RPMI8226 (cell line): ENCODE measurements around the gene MORF4L1.
"Not testable (repeated sequence)": the region's sequence is repeated elsewhere in the genome, so short reads cannot be mapped to it uniquely, and the experiment has no call there.

Experiments used
- DNase-seq: peaks from one replicate; pipeline ENCODE4 v3.0.0-alpha.2; 2015

The MORF4L1 gene

GRCh38 chr15:78902281-78903032, 29.8 kb downstream of the MORF4L1 start:
- not testable (repeated sequence) for DNase-seq

DNA sequence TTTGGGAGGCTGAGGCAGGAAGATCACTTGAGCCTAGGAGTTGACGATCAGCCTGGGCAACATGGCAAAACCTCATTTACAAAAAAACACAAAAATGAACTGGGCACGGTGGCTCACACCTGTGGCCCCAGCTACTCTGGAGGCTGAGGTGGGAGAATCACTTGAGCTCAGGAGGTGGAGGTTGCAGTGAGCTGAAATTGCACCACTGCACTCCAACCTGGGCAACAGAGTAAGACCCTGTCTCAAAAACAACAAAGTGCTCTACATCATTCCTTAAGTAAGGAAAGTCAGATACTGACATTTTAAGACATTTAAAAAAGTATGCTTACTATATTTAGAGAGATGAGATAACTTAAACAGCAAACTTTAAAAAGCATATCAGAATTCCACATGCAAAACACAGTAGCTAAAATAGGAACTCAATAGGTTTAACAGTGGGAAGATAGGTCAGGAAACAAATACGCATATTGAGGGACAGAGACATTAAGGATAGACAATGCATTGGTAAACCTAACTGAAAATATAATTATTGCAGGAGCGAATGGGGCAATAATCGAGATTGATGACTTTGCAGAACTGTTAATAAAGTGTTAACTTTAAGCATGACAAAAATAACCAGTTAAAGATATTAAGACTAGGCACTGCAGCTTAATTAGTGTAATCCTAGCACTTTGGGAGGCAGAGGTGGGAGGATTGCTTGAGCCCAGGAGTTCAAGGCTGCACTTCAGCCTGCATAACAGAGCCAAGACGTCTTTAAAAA, 32.1 kb downstream of the MORF4L1 start:
- no peak for DNase-seq

- DNase-seq, result no peak
These were observed 33.6 kb downstream of the MORF4L1 start for GRCh38 chr15:78906316-78906620.

GRCh38 chr15:78907577-78907976, 34.9 kb downstream of the MORF4L1 start:
- DNase-seq, result peak; percentile 7

DNA sequence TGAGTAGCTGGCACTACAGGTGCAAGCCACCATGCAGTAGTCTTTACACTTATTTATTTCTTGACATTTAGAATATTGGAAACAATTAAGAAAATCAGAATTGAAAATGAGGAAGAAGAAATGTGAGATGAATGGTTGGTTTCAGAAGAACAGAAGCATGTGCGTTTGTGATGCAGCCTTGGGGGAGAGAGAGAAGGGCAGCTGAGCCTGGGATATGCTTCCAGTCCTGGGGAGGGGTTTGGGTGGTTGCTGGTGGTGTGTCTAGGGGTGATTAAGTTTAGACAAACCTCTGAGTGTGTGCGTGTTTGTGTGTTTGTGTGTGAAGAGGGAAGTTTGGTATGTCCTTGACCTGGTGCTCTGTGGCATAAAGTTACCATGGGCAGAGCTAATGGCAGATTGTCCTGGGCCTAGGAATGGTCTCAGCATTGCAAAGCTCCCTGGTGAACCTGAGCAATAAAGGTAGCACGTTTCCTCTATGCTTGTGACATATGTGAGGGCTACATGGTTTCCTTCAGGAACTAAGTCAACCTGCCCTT, 36.5 kb downstream of the MORF4L1 start:
- DNase-seq, result no peak

- peak; percentile 27 for DNase-seq
These were observed 37.1 kb downstream of the MORF4L1 start for GRCh38 chr15:78909791-78910228.

GRCh38 chr15:78910271-78910670, 37.6 kb downstream of the MORF4L1 start:
- no peak for DNase-seq

DNA sequence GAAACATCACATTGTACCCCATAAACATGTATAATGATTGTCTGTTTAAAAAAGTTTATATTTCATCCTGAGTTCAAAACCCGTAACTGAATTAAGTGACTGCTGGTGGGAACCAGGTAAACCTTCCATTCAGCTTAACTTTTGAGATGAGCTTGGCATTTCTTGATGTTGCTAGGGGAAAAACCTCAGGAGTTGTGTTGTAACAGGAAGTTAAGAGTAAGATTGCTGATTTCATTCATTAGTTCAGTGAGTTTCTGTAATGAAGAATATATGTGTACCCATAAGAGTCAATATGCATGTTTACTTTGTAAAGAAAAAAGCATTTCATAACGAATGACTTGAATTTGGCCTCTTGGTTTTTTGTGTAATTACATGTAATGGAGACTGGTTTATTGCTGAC, 39.6 kb downstream of the MORF4L1 start:
- DNase-seq, result no peak

GRCh38 chr15:78913012-78913411, 40.3 kb downstream of the MORF4L1 start:
- no peak for DNase-seq

- DNase-seq, result no peak
These were observed 41.5 kb downstream of the MORF4L1 start for GRCh38 chr15:78914027-78914764.

DNA sequence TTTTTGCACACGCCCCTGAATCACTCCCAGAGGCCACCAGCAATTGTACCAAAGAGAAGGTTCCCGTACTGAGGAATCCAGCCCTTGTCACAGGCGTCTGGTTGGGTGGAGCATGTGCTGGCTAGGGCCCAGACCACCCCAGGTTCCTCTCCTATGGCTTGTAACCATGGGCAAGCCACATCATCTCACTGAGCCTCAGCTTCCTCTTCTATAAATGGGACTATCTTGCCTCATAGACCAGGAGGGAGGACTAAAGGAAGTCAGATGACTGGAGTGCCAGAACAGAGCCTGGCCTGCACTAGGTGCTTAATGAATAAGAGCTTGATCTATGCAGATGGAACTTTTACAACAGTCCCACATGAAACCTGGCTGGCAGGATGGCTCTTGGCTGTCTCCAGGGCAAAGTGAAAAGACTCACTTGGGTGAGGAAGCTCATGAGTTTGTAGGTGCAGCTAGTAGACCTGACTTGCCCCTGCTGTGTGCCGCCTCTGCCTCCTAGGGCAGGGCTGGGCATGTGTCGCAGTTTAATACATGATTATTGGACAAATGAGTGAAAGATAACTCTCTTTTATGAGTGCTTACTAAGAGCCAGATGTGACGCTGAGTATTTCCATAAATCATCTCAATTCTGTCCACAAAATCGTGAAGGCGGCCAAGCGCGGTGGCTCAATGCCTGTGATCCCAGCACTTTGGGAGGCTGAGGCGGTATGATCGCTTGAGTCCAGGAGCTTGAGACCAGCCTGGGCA, 42.8 kb downstream of the MORF4L1 start:
- DNase-seq, result no peak

DNA sequence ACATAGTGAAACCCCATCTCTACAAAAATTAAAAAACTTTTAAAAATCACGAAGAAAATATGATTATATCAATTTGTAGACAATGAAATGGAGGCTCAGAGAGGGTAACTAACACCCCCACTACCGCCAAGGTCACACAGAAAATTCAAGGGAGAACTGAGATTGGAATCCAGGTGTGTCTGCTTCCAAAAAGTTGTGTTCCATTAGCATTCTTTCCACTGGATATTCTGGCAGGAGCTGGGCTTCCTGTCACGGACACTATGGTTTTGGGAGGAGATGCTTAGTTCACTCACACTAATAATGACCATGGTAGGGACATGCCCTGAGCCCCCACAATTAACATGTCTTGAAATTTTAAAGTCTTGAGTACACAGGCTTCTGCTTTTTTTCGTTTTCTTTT, 43.4 kb downstream of the MORF4L1 start:
- DNase-seq, result no peak

- DNase-seq, result no peak
These were observed 45.2 kb downstream of the MORF4L1 start for GRCh38 chr15:78917888-78918287.

- no peak for DNase-seq
These were observed 48.8 kb downstream of the MORF4L1 start for GRCh38 chr15:78921517-78921916.

GRCh38 chr15:78921940-78922339, 49.2 kb downstream of the MORF4L1 start:
- DNase-seq, result no peak

DNA sequence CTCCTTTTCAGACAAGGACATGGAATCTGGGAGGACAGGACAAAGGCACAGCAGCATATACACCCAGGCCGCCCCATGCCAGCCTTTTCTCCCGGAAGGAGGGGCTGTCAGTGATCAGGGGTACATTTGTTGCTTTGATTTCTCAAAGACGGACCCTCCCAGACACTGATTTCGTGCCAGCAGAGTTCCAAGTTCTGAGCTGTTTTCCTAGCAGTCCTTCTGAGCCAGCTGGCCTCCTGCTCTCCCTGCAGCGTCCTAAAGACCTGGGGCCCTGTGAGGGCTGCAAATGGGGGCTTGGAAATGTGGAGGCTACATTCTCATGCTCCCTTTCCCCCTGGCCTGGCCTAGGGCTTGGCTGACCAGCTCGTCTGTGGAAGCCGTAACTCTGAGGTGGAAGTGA, 49.8 kb downstream of the MORF4L1 start:
- DNase-seq, result no peak

DNA sequence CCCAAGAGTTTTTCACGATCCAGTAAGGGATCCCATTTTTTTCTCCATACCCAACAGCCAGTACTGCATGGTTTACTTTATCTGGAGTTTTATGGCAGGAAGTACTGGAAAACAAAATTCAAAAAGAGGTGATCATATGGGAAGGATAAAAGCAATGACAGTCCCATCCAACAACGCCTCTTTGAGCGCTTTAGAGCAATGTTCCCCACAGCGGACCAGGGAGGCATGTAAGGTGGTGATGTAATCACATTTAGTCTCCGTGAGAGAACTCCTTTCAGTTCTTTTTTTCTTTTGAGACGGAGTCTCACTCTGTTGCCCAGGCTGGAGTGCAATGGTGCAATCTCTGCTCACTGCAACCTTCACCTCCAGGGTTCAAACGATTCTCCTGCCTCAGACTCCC, 50.3 kb downstream of the MORF4L1 start:
- no peak for DNase-seq

GRCh38 chr15:78923480-78924360, 51.0 kb downstream of the MORF4L1 start:
- no peak for DNase-seq

GRCh38 chr15:78925076-78925624, 52.5 kb downstream of the MORF4L1 start:
- DNase-seq, result no peak

DNA sequence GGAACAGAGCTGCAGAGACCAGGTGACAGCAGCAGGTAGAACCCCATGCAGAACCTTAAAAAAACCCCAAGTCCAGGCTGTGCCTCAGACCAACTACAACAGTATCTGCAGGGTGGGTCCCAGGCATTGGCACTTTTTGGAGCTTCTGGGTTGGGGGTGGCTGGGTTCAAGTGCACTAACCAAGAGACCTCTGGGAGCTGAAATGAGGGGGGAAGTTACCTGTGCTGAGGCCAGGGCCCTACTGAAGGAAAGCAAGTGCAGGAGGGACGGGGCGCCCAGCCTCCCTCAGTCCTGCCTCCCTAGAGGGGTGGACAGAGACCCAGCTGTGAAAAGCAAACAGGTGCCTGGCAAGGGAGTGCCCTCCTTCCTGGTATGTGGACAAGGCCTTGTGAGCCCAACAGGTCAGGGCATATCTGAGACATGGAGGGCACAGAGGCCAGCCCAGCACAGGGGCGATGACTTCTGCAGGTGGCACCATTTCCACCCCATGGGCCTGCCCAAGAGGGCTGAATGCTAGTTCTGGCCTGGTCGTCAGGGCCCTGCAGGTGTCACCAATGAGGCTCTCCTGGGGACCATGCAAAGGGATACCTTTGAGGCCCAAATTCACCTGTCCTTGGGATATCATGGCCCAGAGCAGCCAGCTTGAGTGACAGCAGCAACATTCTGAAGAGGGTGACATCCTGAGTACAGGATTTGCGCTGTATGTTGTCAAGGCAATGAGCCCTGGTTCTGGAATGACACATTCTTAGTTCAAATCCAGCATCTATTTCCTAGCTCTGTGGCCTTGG, 53.5 kb downstream of the MORF4L1 start:
- DNase-seq, result no peak
